HEK293 (cell line): Measurements from ENCODE around the gene STRBP.

ENCODE experiments used
- CTCF ChIP-seq: fragments of 450-650 bp; formaldehyde crosslinking; IDR thresholded peaks from 2 replicates; pipeline ENCODE4 v1.5.1; 2016; ENCODE audit warnings: missing biosample characterization, missing genetic modification characterization
- PBX3 ChIP-seq: sonication (generic); formaldehyde crosslinking; IDR thresholded peaks from 2 replicates; pipeline ENCODE4 v1.8.1; 2022; ENCODE audit warnings: mild to moderate bottlenecking, moderate library complexity, missing genetic modification reagents
- REST ChIP-seq: fragments of 450-650 bp; formaldehyde crosslinking; IDR thresholded peaks from 2 replicates; pipeline ENCODE4 v1.5.1; 2016; ENCODE audit warnings: missing biosample characterization, missing genetic modification characterization
- SALL2 ChIP-seq: fragments of 450-650 bp; formaldehyde crosslinking; IDR thresholded peaks from 2 replicates; pipeline ENCODE4 v1.5.0; 2017; ENCODE audit warnings: missing biosample characterization, mild to moderate bottlenecking, missing genetic modification characterization, borderline replicate concordance
- SCRT1 ChIP-seq: fragments of 450-650 bp; formaldehyde crosslinking; IDR thresholded peaks from 2 replicates; pipeline ENCODE4 v1.5.1; 2016; ENCODE audit warnings: missing biosample characterization, missing genetic modification characterization, borderline replicate concordance
- TRIM28 ChIP-seq: IDR thresholded peaks from 2 replicates; pipeline ENCODE4 v1.6.1; 2011; ENCODE audit warnings: low read length, control low read depth, borderline replicate concordance
- ZNF184 ChIP-seq: fragments of 450-650 bp; IDR thresholded peaks from 2 replicates; pipeline ENCODE4 v1.5.1; 2018; ENCODE audit warnings: missing biosample characterization, mild to moderate bottlenecking, missing genetic modification characterization

GRCh38 chr9:123296174-123296573, 27.8 kb upstream of the STRBP start:
- TF ChIP-seq TRIM28, result no peak
- TF ChIP-seq ZNF184, result no peak
- TF ChIP-seq PBX3, result no peak
- TF ChIP-seq CTCF, result no peak
- TF ChIP-seq SALL2 (tag by site-specific recombination), result no peak
- TF ChIP-seq SCRT1 (tag by site-specific recombination), result no peak
- no peak for TF ChIP-seq REST (tag by site-specific recombination)
